GM12878 (cell line): ENCODE results near the gene ANKRD13D. TPM values are rescaled to one million over a fixed set of nuclear protein-coding genes. Genes with fewer than 3 reads are reported as not detected.

Experiments used
- ATAC-seq: fragments of 200-7000 bp; cut with Tn5 transposase; 3 replicates; pipeline ENCODE4 v1.9.1; 2020; ENCODE audit warnings: mild to moderate bottlenecking, moderate library complexity
- BruUV-seq: library from RNA; stranded (reverse); fragments of 400-500 nt; replicated peaks from 2 replicates; lab custom pipeline; 2021; lab: Mats Ljungman, UMichigan
- CTCF ChIA-PET: fragments of 300-600 bp; sonication (Branson Sonifier 250); formaldehyde crosslinking; extraction: SDS; loops from one replicate; lab custom pipeline; 2021; ENCODE audit warnings: inconsistent platforms; lab: Yijun Ruan, JAX
- POLR2A ChIA-PET: fragments of 350-600 bp; formaldehyde crosslinking; extraction: SDS; loops from one replicate; lab custom pipeline; 2021; ENCODE audit warnings: inconsistent platforms; lab: Charles Lee
- RAD21 ChIA-PET: fragments of 300-600 bp; sonication (Branson Sonifier 250); formaldehyde crosslinking; loops from one replicate; lab custom pipeline; 2023; ENCODE audit warnings: antibody characterized with exemption; ENCODE audit not compliant: unreplicated experiment; lab: Charles Lee
- SMC1A ChIA-PET: fragments of 300-600 bp; sonication (Branson Sonifier 250); formaldehyde crosslinking; loops from one replicate; lab custom pipeline; 2023; ENCODE audit not compliant: unreplicated experiment, uncharacterized antibody; lab: Charles Lee
- DNase-seq: peaks from one replicate; pipeline ENCODE4 v3.0.0-alpha.2; 2011; ENCODE audit warnings: low read depth, low spot score
- FAIRE-seq: peaks from 3 replicates; lab custom pipeline; 2011; peaks lifted over from hg19 to GRCh38; lab: Jason Lieb, UNC
- H2AFZ ChIP-seq: 2 replicates; pipeline ENCODE4 v1.6.0; 2011; ENCODE audit warnings: low read depth, low read length, control low read depth; ENCODE audit not compliant: control insufficient read depth
- H3K27ac ChIP-seq: 2 replicates; pipeline ENCODE4 v1.5.1; 2011; ENCODE audit warnings: control low read depth; ENCODE audit not compliant: control insufficient read depth, insufficient read depth
- H3K27me3 ChIP-seq, 2 experiments: replicated peaks in 1 of 2; 2 replicates each; pipeline versions ENCODE4 v1.6.0 to v1.6.1; 2011; ENCODE audit warnings: low read length in 1 of 2; ENCODE audit not compliant: control insufficient read depth in 2 of 2, insufficient read depth in 2 of 2
- H3K36me3 ChIP-seq, 2 experiments: 2 replicates each; pipeline ENCODE4 v1.5.1; 2011; ENCODE audit warnings: low read length in 1 of 2; ENCODE audit not compliant: control insufficient read depth in 2 of 2, insufficient read depth in 2 of 2
- H3K4me1 ChIP-seq: 2 replicates; pipeline ENCODE4 v1.6.1; 2011; ENCODE audit warnings: mild to moderate bottlenecking, low read length, moderate library complexity, mixed read lengths; ENCODE audit not compliant: control insufficient read depth, insufficient read depth
- H3K4me2 ChIP-seq: 2 replicates; pipeline ENCODE4 v1.6.0; 2011; ENCODE audit warnings: control low read depth; ENCODE audit not compliant: control insufficient read depth, insufficient read depth
- H3K4me3 ChIP-seq: fragments of 200-600 bp; sonication (generic); 2 replicates; pipeline ENCODE4 v1.5.1; 2016
- H3K79me2 ChIP-seq: 2 replicates; pipeline ENCODE4 v1.6.0; 2011; ENCODE audit warnings: low read length; ENCODE audit not compliant: control insufficient read depth, insufficient read depth
- H3K9ac ChIP-seq: 2 replicates; pipeline ENCODE4 v1.8.0; 2011; ENCODE audit warnings: low read length, control low read depth, mixed read lengths; ENCODE audit not compliant: control insufficient read depth, insufficient read depth
- H3K9me3 ChIP-seq: replicated peaks from 3 replicates; pipeline ENCODE4 v1.5.1; 2011; ENCODE audit warnings: mild to moderate bottlenecking, low read length; ENCODE audit not compliant: control insufficient read depth, insufficient read depth
- H4K20me1 ChIP-seq: 2 replicates; pipeline ENCODE4 v1.6.0; 2011; ENCODE audit not compliant: control insufficient read depth, insufficient read depth
- FOS ChIP-seq: IDR thresholded peaks from 3 replicates; pipeline ENCODE4 v1.6.1; 2011; ENCODE audit warnings: borderline replicate concordance; ENCODE audit not compliant: insufficient read length; ENCODE audit errors: extremely low read depth
- FOXK2 ChIP-seq: fragments of 450-650 bp; IDR thresholded peaks from 2 replicates; pipeline ENCODE4 v1.6.1; 2017; ENCODE audit warnings: mild to moderate bottlenecking, moderate library complexity
- JUNB ChIP-seq: IDR thresholded peaks from 2 replicates; pipeline ENCODE4 v1.6.1; 2016; ENCODE audit warnings: antibody characterized with exemption, mild to moderate bottlenecking
- KAT2A ChIP-seq: conservative IDR thresholded peaks from 2 replicates; pipeline ENCODE4 v1.6.1; 2011; ENCODE audit warnings: low read depth, low read length; ENCODE audit not compliant: control insufficient read depth
- KLF5 ChIP-seq: fragments of 450-650 bp; IDR thresholded peaks from 2 replicates; pipeline ENCODE4 v1.6.1; 2014; ENCODE audit warnings: mild to moderate bottlenecking; ENCODE audit not compliant: partially characterized antibody
- MTA3 ChIP-seq: IDR thresholded peaks from 2 replicates; pipeline ENCODE4 v1.6.1; 2012; ENCODE audit warnings: low read length, inconsistent platforms, borderline replicate concordance
- MYC ChIP-seq: IDR thresholded peaks from 2 replicates; pipeline ENCODE4 v1.6.1; 2011; ENCODE audit warnings: mild to moderate bottlenecking, low read length, moderate library complexity, inconsistent platforms; ENCODE audit not compliant: insufficient read depth, insufficient replicate concordance, insufficient read length, severe bottlenecking
- NBN ChIP-seq: fragments of 450-650 bp; IDR thresholded peaks from 2 replicates; pipeline ENCODE4 v1.6.1; 2016
- NRF1 ChIP-seq: conservative IDR thresholded peaks from 2 replicates; pipeline ENCODE4 v1.6.1; 2011; ENCODE audit warnings: mild to moderate bottlenecking, low read depth, low read length, improper control_type of control experiment
- RB1 ChIP-seq: fragments of 450-650 bp; formaldehyde crosslinking; IDR thresholded peaks from 2 replicates; pipeline ENCODE4 v1.6.1; 2017; ENCODE audit warnings: mild to moderate bottlenecking, borderline replicate concordance
- SMC3 ChIP-seq: IDR thresholded peaks from 2 replicates; pipeline ENCODE4 v1.6.1; 2011; ENCODE audit warnings: low read length, improper control_type of control experiment, borderline replicate concordance
- SRF ChIP-seq, 2 experiments: IDR thresholded peaks; 2 replicates each; pipeline ENCODE4 v1.6.1; 2011; ENCODE audit warnings: low read depth in 2 of 2, low read length in 2 of 2, mild to moderate bottlenecking in 1 of 2, moderate library complexity in 1 of 2
- TCF3 ChIP-seq: IDR thresholded peaks from 2 replicates; pipeline ENCODE4 v1.6.1; 2012; ENCODE audit warnings: low read depth, mild to moderate bottlenecking, low read length, borderline replicate concordance; ENCODE audit not compliant: insufficient read depth
- WGBS: methylation state at CpG from one replicate; pipeline ENCODE4 v1.1.6; 2016; ENCODE audit warnings: low lambda C conversion rate; ENCODE audit not compliant: insufficient replicate concordance, insufficient coverage; ENCODE audit errors: missing lambda C conversion rate; 5-methylcytosine and 5-hydroxymethylcytosine counted together
- in situ Hi-C: fragments of 300-500 bp; cut with MboI; formaldehyde crosslinking; loops from 9 replicates; pipeline ENCODE4 v1.14.3; 2018; ENCODE audit warnings: mixed read lengths
- intact Hi-C: fragments of 100-400 bp; cut with micrococcal nuclease; formaldehyde crosslinking; loops from one replicate; pipeline ENCODE4 v1.14.2; 2022; ENCODE audit not compliant: unreplicated experiment
- polyA plus RNA-seq, 11 experiments: library from polyadenylated mRNA; depleted of rRNA in 4 of 11; unstranded in 6 of 11; stranded (reverse) in 5 of 11; fragments of >200 nt; fragmentation: Nextera tagmentation in 4 of 11; fragmentation: Illumina TruSeq in 1 of 11; extraction: Ambion mirVana in 4 of 11; extraction: Trizol in 1 of 11; gene quantifications; 1 replicate in 1 of 11; 2 replicates in 10 of 11; pipeline versions ENCODE4 v1.2.1 to v1.2.3, GENCODE V29; 2011 to 2016; ENCODE audit warnings: inconsistent platforms in 2 of 11, missing spikeins in 2 of 11, low read depth in 1 of 11
- total RNA-seq, 4 experiments: library from RNA; depleted of rRNA in 3 of 4; stranded (reverse); fragments of >200 nt in 3 of 4; fragmentation: Illumina TruSeq in 1 of 4; extraction: Trizol in 1 of 4; gene quantifications; 2 replicates each; pipeline versions ENCODE4 v1.2.1 to v1.2.3, GENCODE V29; 2013 to 2021

ANKRD13D gene
- total and polyA plus RNA-seq, 10 of the 15 experiments (the other 5 are each of a cell fraction or from before 2014, with no cell fraction given): 2.0 to 56.2 (median 21.4) TPM

- Histone ChIP-seq H4K20me1 (no peaks in the 10 kb centered on the region), H3K4me3 (no peak overlapping the region), H2AFZ (no peak overlapping the region), H3K9me3 (no peaks in the 10 kb centered on the region), H3K4me2 (no peak overlapping the region)
- no TSS peak for BruUV-seq
- ChIA-PET CTCF (interaction anchor here (0.9 to 12.1 kb wide), 3 partner anchors 33 to 50 kb away, joined by 3 to 151 read pairs (median 4); no protein-coding TSS in a partner anchor), RAD21 (interaction anchor here (7.8 kb wide), 1 partner anchor 40 kb away, joined by 75 read pairs; the partner anchor contains the start of gene POLD4), SMC1A (no interaction called here)
- whole genome bisulfite sequencing: 81% methylated on average over 11 of the region's 11 CpGs
- in situ Hi-C loops: no loop called here
- DNase-seq (no peak), ATAC-seq (no peak), FAIRE-seq (no peak)
- TF ChIP-seq SRF (IDR thresholded peaks at IDR 0.05; ENCODE audit: low read depth in 2 of 2, low read length in 2 of 2) (no peak), KLF5 (no peak), NBN (no peak), SMC3 (no peak), NRF1 (no peak), FOS (no peak), MYC (no peak), FOXK2 (no peak), TCF3 (no peak), JUNB (no peak), MTA3 (no peak), RB1 (no peak), KAT2A (no peak)
- TF ChIP-seq, all 136 proteins: peak for 0
- Histone ChIP-seq H3K27me3 (no peaks in the 10 kb centered on the region), H3K4me1 (peaks cover under 1% of the 10 kb centered on the region; the same call in 1 of the 2 replicates), H3K79me2 (no peaks in the 10 kb centered on the region), H3K9ac (no peak overlapping the region), H3K36me3 (no peaks in the 10 kb centered on the region), H3K27ac (no peak overlapping the region)
- intact Hi-C loops: no loop called here
- POLR2A ChIA-PET: interaction anchor here (1.4 kb wide), 1 partner anchor 10 kb away, joined by 3 read pairs; no protein-coding TSS in a partner anchor
Measured at GRCh38 chr11:67313125-67313890, 24.2 kb downstream of the ANKRD13D start.
